Measurements from ENCODE around the gene GPC6.

The GPC6 gene

GRCh38 chr13:94115054-94115453 is 888.4 kb downstream of the GPC6 start (continued):
- TF ChIP-seq ZNF148 (tag by site-specific recombination; IDR thresholded peaks at IDR 0.05; ENCODE audit: borderline replicate concordance) = no peak

GRCh38 chr13:94119360-94119936 is 892.8 kb downstream of the GPC6 start:
- ChIA-PET CTCF (interaction anchor here (0.7 kb wide), 2 partner anchors 521 to 730 kb away, joined by 3 to 4 read pairs; no protein-coding TSS in a partner anchor), POLR2A (no interaction called here)
- Histone ChIP-seq H3K36me3 (ENCODE audit: control insufficient read depth in 2 of 2, insufficient read depth in 1 of 2, low read length in 2 of 2) (no peaks in the 10 kb centered on the region), H3K4me3 (ENCODE audit: low read depth, low read length) (no peak overlapping the region), H3K4me1 (ENCODE audit: control insufficient read depth, insufficient read depth, low read length) (no peaks in the 10 kb centered on the region), H3K9me3 (ENCODE audit: control insufficient read depth, insufficient read depth, low read depth, low read length) (no peaks in the 10 kb centered on the region), H3K27ac (ENCODE audit: extremely low read depth, low read depth, low read length) (no peak overlapping the region)
- no peak for TF ChIP-seq ZNF692 (tag by site-specific recombination; IDR thresholded peaks at IDR 0.05)
- TF ChIP-seq ZNF155 (tag by site-specific recombination; IDR thresholded peaks at IDR 0.05) = no peak
- TF ChIP-seq ZNF121 (tag by site-specific recombination; IDR thresholded peaks at IDR 0.05) = no peak

GRCh38 chr13:94120878-94121277 is 894.3 kb downstream of the GPC6 start:
- Histone ChIP-seq H3K4me1 (ENCODE audit: control insufficient read depth, insufficient read depth, low read length) (no peaks in the 10 kb centered on the region), H3K9me3 (ENCODE audit: control insufficient read depth, insufficient read depth, low read depth, low read length) (no peaks in the 10 kb centered on the region), H3K36me3 (ENCODE audit: control insufficient read depth in 2 of 2, insufficient read depth in 1 of 2, low read length in 2 of 2) (no peaks in the 10 kb centered on the region), H3K4me3 (ENCODE audit: low read depth, low read length) (no peak overlapping the region), H3K27ac (ENCODE audit: extremely low read depth, low read depth, low read length) (no peak overlapping the region)
- no peak for TF ChIP-seq SCRT1 (tag by site-specific recombination; IDR thresholded peaks at IDR 0.05; ENCODE audit: borderline replicate concordance)
- no peak for TF ChIP-seq ZNF26 (tag by site-specific recombination; IDR thresholded peaks at IDR 0.05)
- TF ChIP-seq GFI1B (tag by site-specific recombination; IDR thresholded peaks at IDR 0.05) = no peak
- peak; percentile 92 for TF ChIP-seq TRIM28 (IDR thresholded peaks at IDR 0.05; ENCODE audit: borderline replicate concordance, low read length)
- no peak for TF ChIP-seq ZNF561 (tag by site-specific recombination; IDR thresholded peaks at IDR 0.05; ENCODE audit: borderline replicate concordance)
- TF ChIP-seq ZNF202 (tag by site-specific recombination; IDR thresholded peaks at IDR 0.05; ENCODE audit: borderline replicate concordance) = no peak
- no peak for TF ChIP-seq ZSCAN18 (tag by site-specific recombination; IDR thresholded peaks at IDR 0.05)
- TF ChIP-seq ZSCAN4 (tag by site-specific recombination; IDR thresholded peaks at IDR 0.05) = no peak
- no peak for TF ChIP-seq SP3 (tag by site-specific recombination; IDR thresholded peaks at IDR 0.05)
- no peak for TF ChIP-seq ZNF548 (tag by site-specific recombination; IDR thresholded peaks at IDR 0.05)
- TF ChIP-seq ZBTB17 (tag by site-specific recombination; IDR thresholded peaks at IDR 0.05) = no peak
- TF ChIP-seq MEIS1 (CRISPR knock-in tag; IDR thresholded peaks at IDR 0.05; ENCODE audit: borderline replicate concordance) = no peak
- no peak for TF ChIP-seq ZNF555 (tag by site-specific recombination; conservative IDR thresholded peaks at IDR 0.05)
- TF ChIP-seq SCRT2 (tag by site-specific recombination; IDR thresholded peaks at IDR 0.05) = peak; percentile 77
- ChIA-PET POLR2A (no interaction called here), CTCF (no interaction called here)
